Ishikawa (cell line): ENCODE results near the gene TSPAN11.

Experiments
- CEBPB ChIP-seq: IDR thresholded peaks from 2 replicates; pipeline ENCODE4 v1.6.1; 2012
- CREB1 ChIP-seq: IDR thresholded peaks from 2 replicates; pipeline ENCODE4 v1.6.1; 2012; ENCODE audit warnings: low read depth
- EGR1 ChIP-seq: IDR thresholded peaks from 2 replicates; pipeline ENCODE4 v1.6.1; 2012
- EP300 ChIP-seq: IDR thresholded peaks from 2 replicates; pipeline ENCODE4 v1.6.1; 2012; ENCODE audit warnings: borderline replicate concordance
- FOXM1 ChIP-seq: IDR thresholded peaks from 2 replicates; pipeline ENCODE4 v1.6.1; 2012; ENCODE audit warnings: low read depth, borderline replicate concordance
- MAX ChIP-seq: IDR thresholded peaks from 2 replicates; pipeline ENCODE4 v1.6.1; 2012
- NFIC ChIP-seq: IDR thresholded peaks from 2 replicates; pipeline ENCODE4 v1.6.1; 2012
- RAD21 ChIP-seq: IDR thresholded peaks from 2 replicates; pipeline ENCODE4 v1.6.1; 2012; ENCODE audit warnings: low read depth
- REST ChIP-seq: IDR thresholded peaks from 2 replicates; pipeline ENCODE4 v1.6.1; 2012; ENCODE audit warnings: low read depth, mild to moderate bottlenecking
- TAF1 ChIP-seq: IDR thresholded peaks from 2 replicates; pipeline ENCODE4 v1.6.1; 2012; ENCODE audit warnings: low read depth, mild to moderate bottlenecking
- TCF12 ChIP-seq: IDR thresholded peaks from 2 replicates; pipeline ENCODE4 v1.6.1; 2012; ENCODE audit warnings: low read depth
- TEAD4 ChIP-seq: IDR thresholded peaks from 2 replicates; pipeline ENCODE4 v1.6.1; 2012
- USF1 ChIP-seq: IDR thresholded peaks from 2 replicates; pipeline ENCODE4 v1.6.1; 2012
- YY1 ChIP-seq: IDR thresholded peaks from 2 replicates; pipeline ENCODE4 v1.6.1; 2012; ENCODE audit warnings: low read depth
- ZBTB7A ChIP-seq: IDR thresholded peaks from 2 replicates; pipeline ENCODE4 v1.6.1; 2012; ENCODE audit warnings: low read depth

TSPAN11 gene

GRCh38 chr12:31001581-31002360 lies 75.2 kb downstream of the TSPAN11 start:
- no peak for TF ChIP-seq FOXM1
- no peak for TF ChIP-seq CREB1
- TF ChIP-seq NFIC = no peak
- no peak for TF ChIP-seq EGR1
- no peak for TF ChIP-seq CEBPB
- no peak for TF ChIP-seq EP300
- TF ChIP-seq USF1 = no peak
- no peak for TF ChIP-seq RAD21
- no peak for TF ChIP-seq TAF1
- TF ChIP-seq TCF12 = no peak
- TF ChIP-seq MAX = no peak
- no peak for TF ChIP-seq REST
- no peak for TF ChIP-seq YY1
- no peak for TF ChIP-seq TEAD4
- no peak for TF ChIP-seq ZBTB7A

GRCh38 chr12:31002361-31002725 lies 75.8 kb downstream of the TSPAN11 start:
- TF ChIP-seq EP300 (no peak), NFIC (no peak), TAF1 (no peak), TCF12 (no peak), TEAD4 (no peak), EGR1 (no peak), RAD21 (no peak), YY1 (no peak), USF1 (no peak), MAX (no peak), FOXM1 (no peak), REST (no peak), CREB1 (no peak), ZBTB7A (no peak), CEBPB (no peak)

- TF ChIP-seq MAX = no peak
- TF ChIP-seq TCF12 = no peak
- no peak for TF ChIP-seq EP300
- no peak for TF ChIP-seq RAD21
- TF ChIP-seq USF1 = no peak
- no peak for TF ChIP-seq TAF1
- no peak for TF ChIP-seq EGR1
- TF ChIP-seq NFIC = no peak
- no peak for TF ChIP-seq FOXM1
- TF ChIP-seq ZBTB7A = no peak
- TF ChIP-seq REST = no peak
- no peak for TF ChIP-seq CEBPB
- no peak for TF ChIP-seq YY1
- TF ChIP-seq TEAD4 = no peak
- no peak for TF ChIP-seq CREB1
Measured at GRCh38 chr12:31002999-31003398, 76.5 kb downstream of the TSPAN11 start.
